ENCODE results near the gene KRTAP2-3.

Gene KRTAP2-3

DNA sequence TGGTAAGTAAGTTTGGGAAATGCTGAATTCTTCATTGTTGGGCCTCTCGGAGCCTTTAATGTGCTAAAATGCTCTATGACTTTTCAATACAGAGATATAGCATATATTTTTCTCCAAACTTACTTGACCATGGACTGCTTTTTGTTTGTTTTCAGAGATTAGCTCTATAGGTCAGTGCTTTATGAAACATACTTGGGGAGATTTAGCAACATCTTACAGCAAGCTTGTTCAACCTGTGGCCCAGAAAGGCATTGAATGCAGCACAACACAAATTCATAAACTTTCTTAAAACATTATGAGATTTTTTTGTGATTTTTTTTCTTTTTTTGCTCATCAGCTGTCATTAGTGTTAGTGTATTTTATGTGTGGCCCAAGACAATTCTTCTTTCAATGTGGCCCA lies 50.0 kb downstream of the KRTAP2-3 start:
- no peak for DNase-seq (ENCODE audit: low read depth)
- TF ChIP-seq, protein P1, sequence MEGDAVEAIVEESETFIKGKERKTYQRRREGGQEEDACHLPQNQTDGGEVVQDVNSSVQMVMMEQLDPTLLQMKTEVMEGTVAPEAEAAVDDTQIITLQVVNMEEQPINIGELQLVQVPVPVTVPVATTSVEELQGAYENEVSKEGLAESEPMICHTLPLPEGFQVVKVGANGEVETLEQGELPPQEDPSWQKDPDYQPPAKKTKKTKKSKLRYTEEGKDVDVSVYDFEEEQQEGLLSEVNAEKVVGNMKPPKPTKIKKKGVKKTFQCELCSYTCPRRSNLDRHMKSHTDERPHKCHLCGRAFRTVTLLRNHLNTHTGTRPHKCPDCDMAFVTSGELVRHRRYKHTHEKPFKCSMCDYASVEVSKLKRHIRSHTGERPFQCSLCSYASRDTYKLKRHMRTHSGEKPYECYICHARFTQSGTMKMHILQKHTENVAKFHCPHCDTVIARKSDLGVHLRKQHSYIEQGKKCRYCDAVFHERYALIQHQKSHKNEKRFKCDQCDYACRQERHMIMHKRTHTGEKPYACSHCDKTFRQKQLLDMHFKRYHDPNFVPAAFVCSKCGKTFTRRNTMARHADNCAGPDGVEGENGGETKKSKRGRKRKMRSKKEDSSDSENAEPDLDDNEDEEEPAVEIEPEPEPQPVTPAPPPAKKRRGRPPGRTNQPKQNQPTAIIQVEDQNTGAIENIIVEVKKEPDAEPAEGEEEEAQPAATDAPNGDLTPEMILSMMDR (IDR thresholded peaks at IDR 0.05; ENCODE audit: low read depth, low read length, missing control alignments), result no peak
- no peak overlapping the region for H3K4me3 ChIP-seq (ENCODE audit: low read depth, low read length)

- no peak for DNase-seq (ENCODE audit: low read depth)
- TF ChIP-seq, protein P1 (IDR thresholded peaks at IDR 0.05; ENCODE audit: low read depth, low read length, missing control alignments), result no peak
Measured at GRCh38 chr17:41009301-41009760, 50.6 kb downstream of the KRTAP2-3 start.

More at GRCh38 chr17:41009301-41009760, 50.6 kb downstream of the KRTAP2-3 start:
- no peak overlapping the region for H3K4me3 ChIP-seq (ENCODE audit: low read depth, low read length)
